A673 (cell line): ENCODE results near the gene OXSR1.

Source experiments
- CTCF ChIP-seq: fragments of 300-800, 200-600 bp; sonication (generic); conservative IDR thresholded peaks from 2 replicates; pipeline ENCODE4 v1.5.1; 2017; ENCODE audit warnings: low read depth, mild to moderate bottlenecking, antibody characterized with exemption, low read length, moderate library complexity, mixed read lengths
- EZH2 ChIP-seq: fragments of 200-600 bp; sonication (generic); IDR thresholded peaks from 2 replicates; pipeline ENCODE4 v1.6.1; 2017; ENCODE audit warnings: borderline replicate concordance, low read depth, mild to moderate bottlenecking, mixed read lengths, antibody characterized with exemption, low read length; ENCODE audit not compliant: poor library complexity, severe bottlenecking

GRCh38 chr3:38186781-38187180 is 21.4 kb downstream of the OXSR1 start:
- TF ChIP-seq CTCF (no peak), EZH2 (no peak)
